Testis (tissue), 2 donors: ENCODE data around the gene ZSCAN21.

Source experiments
- POLR2A ChIP-seq: fragments of 450-650 bp; IDR thresholded peaks from one replicate; pipeline ENCODE4 v1.6.1; 2017; ENCODE audit warnings: antibody characterized with exemption, mild to moderate bottlenecking, moderate library complexity
- TF ChIP-seq, protein P1 (sequence below), 3 experiments: fragments of 450-650 bp in 2 of 3; fragments of 200-600 bp in 1 of 3; sonication (generic) in 1 of 3; IDR thresholded peaks; one replicate each; pipeline ENCODE4 v1.5.1; 2016 to 2019; ENCODE audit warnings: antibody characterized with exemption in 3 of 3, mild to moderate bottlenecking in 2 of 3, moderate library complexity in 1 of 3

DNA sequence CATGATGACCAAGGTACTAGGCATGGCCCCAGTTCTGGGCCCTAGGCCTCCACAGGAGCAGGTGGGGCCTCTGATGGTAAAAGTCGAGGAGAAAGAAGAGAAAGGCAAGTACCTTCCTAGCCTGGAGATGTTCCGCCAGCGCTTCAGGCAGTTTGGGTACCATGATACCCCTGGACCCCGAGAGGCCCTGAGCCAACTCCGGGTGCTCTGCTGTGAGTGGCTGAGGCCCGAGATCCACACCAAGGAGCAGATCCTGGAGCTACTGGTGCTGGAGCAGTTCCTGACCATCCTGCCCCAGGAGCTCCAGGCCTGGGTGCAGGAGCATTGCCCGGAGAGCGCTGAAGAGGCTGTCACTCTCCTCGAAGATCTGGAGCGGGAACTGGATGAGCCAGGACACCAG is 7.4 kb downstream of the ZSCAN21 start:
- TF ChIP-seq POLR2A: no peak
- TF ChIP-seq, protein P1, sequence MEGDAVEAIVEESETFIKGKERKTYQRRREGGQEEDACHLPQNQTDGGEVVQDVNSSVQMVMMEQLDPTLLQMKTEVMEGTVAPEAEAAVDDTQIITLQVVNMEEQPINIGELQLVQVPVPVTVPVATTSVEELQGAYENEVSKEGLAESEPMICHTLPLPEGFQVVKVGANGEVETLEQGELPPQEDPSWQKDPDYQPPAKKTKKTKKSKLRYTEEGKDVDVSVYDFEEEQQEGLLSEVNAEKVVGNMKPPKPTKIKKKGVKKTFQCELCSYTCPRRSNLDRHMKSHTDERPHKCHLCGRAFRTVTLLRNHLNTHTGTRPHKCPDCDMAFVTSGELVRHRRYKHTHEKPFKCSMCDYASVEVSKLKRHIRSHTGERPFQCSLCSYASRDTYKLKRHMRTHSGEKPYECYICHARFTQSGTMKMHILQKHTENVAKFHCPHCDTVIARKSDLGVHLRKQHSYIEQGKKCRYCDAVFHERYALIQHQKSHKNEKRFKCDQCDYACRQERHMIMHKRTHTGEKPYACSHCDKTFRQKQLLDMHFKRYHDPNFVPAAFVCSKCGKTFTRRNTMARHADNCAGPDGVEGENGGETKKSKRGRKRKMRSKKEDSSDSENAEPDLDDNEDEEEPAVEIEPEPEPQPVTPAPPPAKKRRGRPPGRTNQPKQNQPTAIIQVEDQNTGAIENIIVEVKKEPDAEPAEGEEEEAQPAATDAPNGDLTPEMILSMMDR (IDR thresholded peaks at IDR 0.05): no peak
